ENCODE data around the gene ARAP2.

GRCh38 chr4:36026348-36026880 is 217.9 kb downstream of the ARAP2 start:
- TF ChIP-seq CTCF (IDR thresholded peaks at IDR 0.05), result no peak
- TF ChIP-seq POLR2A (IDR thresholded peaks at IDR 0.05), result no peak
